Fibroblast of skin of left quadriceps (primary cell): ENCODE data around the gene SAMD4B.
"Not testable (repeated sequence)": the region's sequence is repeated elsewhere in the genome, so short reads cannot be mapped to it uniquely, and the experiment has no call there.

ENCODE experiments used
- DNase-seq, 2 experiments: peaks; one replicate each; pipeline ENCODE4 v3.0.0-alpha.2; 2013; ENCODE audit warnings: low read depth in 2 of 2

Gene SAMD4B

DNA sequence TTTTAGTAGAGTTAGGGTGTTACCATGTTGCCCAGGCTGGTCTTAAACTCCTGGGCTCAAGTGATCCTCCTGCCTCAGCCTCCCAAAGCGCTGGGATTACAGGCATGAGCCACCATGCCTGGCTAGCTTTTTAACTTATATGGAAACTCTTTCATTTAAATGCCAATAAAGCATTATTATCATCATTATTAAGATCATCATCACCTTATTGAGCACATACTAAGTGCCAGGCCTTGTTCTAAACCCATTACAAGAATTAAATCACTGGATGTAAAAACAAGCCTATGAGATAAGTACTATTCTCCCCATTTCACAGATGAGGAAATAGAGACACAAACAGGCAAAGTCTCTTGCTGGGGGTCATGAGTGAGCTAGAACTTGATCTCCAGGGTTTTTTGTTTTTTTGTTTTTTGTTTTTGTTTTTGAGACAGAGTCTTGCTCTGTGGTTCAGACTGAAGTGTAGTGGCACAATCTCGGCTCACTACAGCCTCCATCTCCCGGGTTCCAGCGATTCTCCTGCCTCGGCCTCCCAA is 7.7 kb upstream of the SAMD4B start:
- DNase-seq = no peak

DNA sequence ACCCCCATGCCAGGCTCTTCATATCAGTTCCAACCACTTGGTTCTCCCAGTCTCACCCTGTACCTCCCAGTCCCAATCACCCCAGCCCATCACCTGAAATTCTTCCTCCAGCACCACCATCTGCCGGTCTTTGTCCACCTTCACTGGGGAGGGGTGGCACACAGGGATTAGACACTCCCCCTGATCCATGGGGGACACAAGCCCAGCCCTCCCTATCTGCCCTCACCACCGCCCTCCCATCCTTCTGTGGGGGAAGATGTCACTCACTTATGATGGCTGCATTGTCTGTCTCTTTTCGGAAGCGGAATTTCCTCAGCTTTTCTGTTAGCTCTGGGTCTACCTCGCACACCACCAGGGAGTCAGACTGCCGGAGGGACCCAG is 7.1 kb upstream of the SAMD4B start:
- DNase-seq = no peak

- DNase-seq = no peak
Measured at GRCh38 chr19:39336483-39336882, 5.7 kb upstream of the SAMD4B start.

DNA sequence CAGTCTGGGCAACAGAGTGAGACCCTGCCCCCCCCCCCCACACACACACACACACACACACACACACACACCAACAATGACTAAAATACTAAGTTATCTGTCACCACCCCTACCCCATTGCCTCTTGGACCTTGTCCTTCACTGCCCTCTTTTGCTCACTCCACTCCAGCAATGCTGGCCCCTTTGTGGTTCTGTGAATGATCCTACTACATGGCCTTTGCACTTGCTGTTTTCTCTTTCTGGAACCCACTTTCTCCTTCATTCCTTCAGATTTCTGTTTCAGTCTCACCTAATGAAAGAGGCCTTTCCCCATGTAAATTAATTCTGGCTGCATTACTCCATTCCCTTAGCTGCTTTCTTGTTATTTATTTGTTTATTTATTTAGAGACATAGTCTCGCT is 2.5 kb upstream of the SAMD4B start:
- DNase-seq = no peak

GRCh38 chr19:39340156-39340555 is 2.1 kb upstream of the SAMD4B start:
- not testable (repeated sequence) for DNase-seq

GRCh38 chr19:39341129-39341718 is 997 bp upstream of the SAMD4B start:
- DNase-seq = no peak

- DNase-seq = no peak
Measured at GRCh38 chr19:39342647-39343305, 555 bp downstream of the SAMD4B start.

- no peak for DNase-seq
Measured at GRCh38 chr19:39345956-39346355, 3.7 kb downstream of the SAMD4B start.

DNA sequence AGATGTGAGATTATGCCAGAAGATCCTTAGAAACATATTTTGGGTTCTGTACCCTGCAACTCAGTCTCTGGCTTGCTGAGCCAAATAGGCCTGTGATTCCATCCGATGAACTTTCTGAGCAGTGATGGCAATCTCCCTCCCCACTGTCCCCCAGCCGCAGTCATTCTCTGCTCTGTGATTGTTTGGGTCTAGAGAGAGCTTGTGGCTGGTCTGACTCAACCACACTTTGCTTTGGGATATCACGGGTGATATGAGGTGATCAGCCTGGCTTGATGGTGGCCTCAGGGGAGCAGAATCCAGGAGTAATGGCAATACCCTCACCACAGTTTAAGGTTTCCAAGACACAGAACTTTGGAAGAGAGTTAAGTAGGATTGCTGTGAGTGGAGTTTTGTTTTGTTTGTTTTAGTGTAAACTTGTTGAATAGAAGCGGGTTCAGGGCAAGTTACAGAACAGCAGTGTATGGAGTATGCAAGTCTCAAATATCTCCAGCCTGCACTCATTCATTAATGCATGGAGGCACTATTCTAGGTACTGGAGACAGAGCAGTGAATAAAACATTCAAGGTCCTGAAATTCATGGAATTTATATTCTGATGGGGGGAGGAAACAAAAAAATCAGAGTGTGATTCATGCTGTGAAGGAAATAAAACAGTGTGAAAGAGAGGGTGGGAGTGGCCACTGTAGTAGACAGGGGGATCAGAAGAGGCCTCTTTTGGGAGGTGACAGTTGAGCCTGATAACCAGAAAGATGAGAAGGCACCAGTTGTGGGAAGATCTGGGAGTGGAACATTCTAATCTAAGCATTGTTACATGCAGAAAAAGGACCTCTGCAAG is 5.3 kb downstream of the SAMD4B start:
- DNase-seq = no peak

GRCh38 chr19:39349326-39349725 is 7.1 kb downstream of the SAMD4B start:
- no peak for DNase-seq

DNA sequence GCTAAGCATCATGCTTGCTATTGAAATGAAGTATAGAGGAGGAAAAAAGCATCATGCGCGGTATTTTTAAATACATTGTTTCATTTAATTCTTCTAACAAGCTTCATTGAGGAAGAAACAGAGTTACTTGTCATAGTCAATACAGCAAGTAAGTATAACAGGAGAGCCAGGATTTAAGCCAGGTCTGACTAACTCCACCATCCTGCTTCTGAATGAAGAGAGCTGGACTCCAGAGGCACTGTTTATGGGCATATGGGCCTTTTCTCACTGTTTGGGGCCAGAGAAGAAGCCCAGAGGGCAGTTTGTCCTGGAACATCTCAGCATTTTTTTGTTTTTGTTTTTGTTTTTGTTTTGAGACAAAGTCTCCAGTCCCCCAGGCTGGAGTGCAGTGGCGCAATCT is 7.9 kb downstream of the SAMD4B start:
- no peak for DNase-seq

- DNase-seq = no peak
Measured at GRCh38 chr19:39351537-39352064, 9.4 kb downstream of the SAMD4B start.

GRCh38 chr19:39352381-39353255 is 10.4 kb downstream of the SAMD4B start:
- DNase-seq = no peak

- DNase-seq = no peak
Measured at GRCh38 chr19:39355253-39355652, 13.0 kb downstream of the SAMD4B start.

DNA sequence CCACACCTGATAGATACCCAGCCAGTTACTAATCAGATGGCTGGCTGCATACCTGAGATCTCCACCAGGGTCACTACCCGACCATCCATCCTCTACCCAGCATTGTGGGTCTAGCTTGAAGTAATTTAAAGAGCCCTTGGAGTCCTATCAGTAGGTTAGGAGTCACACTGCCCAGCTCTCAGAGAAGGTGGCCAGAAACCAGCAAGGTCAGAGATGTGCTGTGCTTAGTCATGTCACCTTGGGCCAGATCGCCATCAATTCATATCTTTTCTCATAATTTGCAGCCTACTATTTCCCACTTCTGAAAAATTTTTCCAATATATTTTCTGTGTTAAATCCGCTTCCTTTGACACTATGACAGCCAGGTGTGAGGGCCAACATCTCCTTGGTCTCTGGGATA is 13.9 kb downstream of the SAMD4B start:
- DNase-seq = no peak

DNA sequence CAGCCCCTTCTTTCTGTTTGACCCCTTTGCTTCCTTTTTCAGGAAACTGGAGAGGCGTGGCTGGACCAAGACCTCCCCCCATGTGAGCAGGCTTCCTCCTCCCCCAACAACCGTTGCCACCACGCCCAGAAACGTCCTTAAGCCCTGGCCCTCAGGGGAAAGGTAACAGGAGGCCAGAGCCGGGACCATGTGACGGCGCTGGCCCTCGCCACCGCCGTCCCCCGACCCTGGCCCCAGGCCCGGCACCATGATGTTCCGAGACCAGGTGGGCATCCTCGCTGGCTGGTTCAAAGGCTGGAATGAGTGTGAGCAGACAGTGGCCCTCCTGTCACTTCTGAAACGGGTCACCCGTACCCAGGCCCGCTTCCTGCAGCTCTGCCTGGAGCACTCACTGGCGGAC is 14.4 kb downstream of the SAMD4B start:
- DNase-seq = no peak

DNA sequence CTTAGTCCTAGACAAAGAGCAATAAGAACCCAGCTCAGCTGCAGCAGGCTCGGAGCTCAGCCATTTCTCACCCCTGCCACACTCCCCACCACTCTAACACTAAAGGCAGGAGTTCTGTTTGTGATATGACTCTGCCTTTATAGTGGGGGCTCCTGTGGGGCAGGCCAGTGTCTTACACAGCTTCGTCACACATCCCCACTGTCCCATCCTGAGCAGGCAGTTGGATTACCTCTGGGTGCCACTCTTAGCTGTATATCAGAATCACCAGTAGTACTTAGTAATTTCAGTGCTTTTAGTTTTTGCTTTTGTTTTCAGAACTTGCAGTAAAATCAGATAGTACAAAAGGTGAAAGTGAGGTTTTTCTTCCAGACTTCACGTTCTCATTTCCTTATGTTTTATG is 16.8 kb downstream of the SAMD4B start:
- no peak for DNase-seq

GRCh38 chr19:39360599-39360998 is 18.4 kb downstream of the SAMD4B start:
- DNase-seq = no peak

DNA sequence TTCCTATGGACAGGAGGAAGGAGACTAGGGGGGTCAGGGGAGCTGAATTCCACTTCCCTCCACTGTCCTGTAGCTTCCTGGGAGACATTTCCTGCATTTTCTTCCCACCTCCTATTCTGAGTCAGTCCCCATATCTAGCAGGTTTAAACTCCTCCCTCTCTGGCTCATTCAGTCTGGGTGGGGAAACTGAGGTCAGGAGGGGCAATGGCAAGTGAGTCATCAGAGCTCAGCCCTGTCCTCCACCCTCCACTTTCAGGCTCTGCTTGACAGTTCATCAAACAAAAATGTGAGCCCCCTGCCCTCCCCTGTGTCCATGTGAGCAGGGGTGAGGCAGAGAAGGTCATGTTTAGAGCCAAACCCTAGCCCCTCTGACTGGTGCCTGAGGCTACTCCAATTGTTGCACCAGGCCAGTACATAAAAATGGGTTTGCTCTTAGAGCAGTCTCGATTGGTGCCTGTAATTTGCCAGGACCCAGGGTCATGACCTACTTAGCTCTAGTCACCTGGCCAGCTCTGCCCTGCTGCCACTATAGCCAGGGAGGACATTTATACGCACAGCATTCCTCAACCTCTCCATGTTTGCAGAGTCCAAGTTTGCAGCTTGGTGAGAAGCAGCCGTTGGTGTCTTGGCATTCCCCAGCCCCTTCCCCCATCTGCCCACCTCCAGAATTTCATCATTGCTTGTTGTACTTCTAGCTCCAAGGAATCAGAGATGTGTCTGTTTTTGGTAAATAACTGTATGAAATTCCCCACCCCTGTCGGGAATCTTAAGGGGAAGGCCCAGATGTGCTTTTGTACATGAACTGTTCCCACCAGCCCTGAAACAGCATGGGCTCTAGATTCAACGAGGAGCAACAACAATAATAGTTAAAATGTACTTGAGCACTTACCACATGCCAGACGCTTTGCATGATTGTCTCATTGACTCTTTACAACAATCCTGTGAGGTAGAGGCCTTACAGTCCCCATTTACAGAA is 20.7 kb downstream of the SAMD4B start:
- peak; percentile 46 to 50 for DNase-seq

DNA sequence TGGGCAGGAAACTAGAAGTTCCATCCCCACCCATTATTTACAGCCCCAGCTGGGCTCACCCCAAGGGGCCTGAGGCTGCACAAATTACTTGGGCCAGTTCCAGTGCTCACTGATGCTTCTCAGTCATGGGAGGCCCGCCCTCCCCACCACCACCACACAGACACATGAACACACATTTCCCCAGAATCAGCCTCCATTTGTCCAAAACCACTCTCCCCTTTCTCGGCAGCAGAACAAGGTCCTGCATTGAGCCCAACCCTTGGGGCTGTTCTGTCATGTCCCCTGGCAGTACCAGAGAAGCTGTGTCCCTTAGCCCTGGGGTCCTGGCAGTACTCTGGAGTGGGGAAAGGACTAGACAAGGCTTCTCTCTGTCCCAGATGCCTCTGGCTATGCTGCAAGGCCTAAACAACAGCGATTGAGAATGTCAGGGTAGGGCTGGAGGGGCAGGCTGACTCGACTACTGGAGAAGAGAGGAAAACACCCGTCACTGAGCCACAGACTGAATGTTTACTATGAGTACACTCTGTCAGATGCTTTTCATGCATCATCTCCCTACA is 21.8 kb downstream of the SAMD4B start:
- DNase-seq = peak; percentile 55 to 61
